ENCODE results near the gene TIMP2.
A peak's percentile ranks its signal among the peaks of the same experiment; 100 is the strongest.

Gene TIMP2

DNA sequence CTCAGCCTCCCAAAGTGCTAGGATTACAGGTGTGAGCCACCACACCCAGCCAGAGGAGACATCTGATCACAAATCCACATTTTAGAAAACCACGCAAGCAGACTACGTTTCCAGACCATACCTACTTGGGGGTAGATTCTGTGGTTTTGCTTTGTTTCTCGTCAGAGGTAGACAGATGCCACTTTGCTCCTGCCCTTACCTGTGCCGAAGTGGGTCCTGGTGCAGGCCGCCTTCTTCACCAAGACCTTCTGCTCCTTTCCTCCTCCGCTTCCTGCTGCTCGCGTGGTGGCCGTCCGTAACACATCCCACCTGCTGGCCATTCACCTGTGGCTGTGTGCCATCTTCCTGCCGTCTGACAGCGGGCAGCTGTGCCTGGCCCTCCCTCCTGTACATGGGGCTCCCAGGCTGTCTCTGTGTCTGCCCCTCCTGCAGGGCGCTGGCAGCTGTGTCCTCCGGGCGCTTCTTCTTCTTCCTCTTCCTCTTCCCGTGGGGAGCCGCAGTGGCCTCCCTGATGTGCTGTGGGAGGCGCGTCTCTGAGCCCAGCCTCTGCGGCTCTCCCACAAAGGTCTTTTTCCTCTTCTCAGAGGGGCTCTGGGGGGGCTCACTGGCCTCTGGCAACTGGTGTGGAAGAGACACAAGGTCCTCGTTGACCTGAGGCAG is 121.9 kb downstream of the TIMP2 start:
- intact Hi-C loops (cut with DNase I; ENCODE audit: low total_unique reads), result no loop called here
- peaks cover 72 to 84% (median 77%) of the 10 kb centered on the region in 3 donors for H3K36me3 ChIP-seq

More for the DNA sequence above, 121.9 kb downstream of the TIMP2 start:
- Histone ChIP-seq H3K4me1 (no peaks in the 10 kb centered on the region), H3K27ac (no peak overlapping the region), H3K9me3 (no peaks in the 10 kb centered on the region), H3K4me3 (no peak overlapping the region), H3K27me3 (no peaks in the 10 kb centered on the region)
- TF ChIP-seq, protein P1, sequence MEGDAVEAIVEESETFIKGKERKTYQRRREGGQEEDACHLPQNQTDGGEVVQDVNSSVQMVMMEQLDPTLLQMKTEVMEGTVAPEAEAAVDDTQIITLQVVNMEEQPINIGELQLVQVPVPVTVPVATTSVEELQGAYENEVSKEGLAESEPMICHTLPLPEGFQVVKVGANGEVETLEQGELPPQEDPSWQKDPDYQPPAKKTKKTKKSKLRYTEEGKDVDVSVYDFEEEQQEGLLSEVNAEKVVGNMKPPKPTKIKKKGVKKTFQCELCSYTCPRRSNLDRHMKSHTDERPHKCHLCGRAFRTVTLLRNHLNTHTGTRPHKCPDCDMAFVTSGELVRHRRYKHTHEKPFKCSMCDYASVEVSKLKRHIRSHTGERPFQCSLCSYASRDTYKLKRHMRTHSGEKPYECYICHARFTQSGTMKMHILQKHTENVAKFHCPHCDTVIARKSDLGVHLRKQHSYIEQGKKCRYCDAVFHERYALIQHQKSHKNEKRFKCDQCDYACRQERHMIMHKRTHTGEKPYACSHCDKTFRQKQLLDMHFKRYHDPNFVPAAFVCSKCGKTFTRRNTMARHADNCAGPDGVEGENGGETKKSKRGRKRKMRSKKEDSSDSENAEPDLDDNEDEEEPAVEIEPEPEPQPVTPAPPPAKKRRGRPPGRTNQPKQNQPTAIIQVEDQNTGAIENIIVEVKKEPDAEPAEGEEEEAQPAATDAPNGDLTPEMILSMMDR (IDR thresholded peaks at IDR 0.05), result no peak
- DNase-seq, result peak in 1 of 2 donors; percentile 41
